Hematopoietic multipotent progenitor cell treated with erythropoietin and hydrocortisone succinate and interleukin-3 and kit ligand, for 4 days (in vitro differentiated cells): ENCODE results near the gene RNF213.
A peak's percentile ranks its signal among the peaks of the same experiment; 100 is the strongest.
"Not testable (repeated sequence)": the region's sequence is repeated elsewhere in the genome, so short reads cannot be mapped to it uniquely, and the experiment has no call there.

Experiments
- DNase-seq: peaks from one replicate; pipeline ENCODE4 v3.0.0-alpha.2; 2015

RNF213 gene

DNA sequence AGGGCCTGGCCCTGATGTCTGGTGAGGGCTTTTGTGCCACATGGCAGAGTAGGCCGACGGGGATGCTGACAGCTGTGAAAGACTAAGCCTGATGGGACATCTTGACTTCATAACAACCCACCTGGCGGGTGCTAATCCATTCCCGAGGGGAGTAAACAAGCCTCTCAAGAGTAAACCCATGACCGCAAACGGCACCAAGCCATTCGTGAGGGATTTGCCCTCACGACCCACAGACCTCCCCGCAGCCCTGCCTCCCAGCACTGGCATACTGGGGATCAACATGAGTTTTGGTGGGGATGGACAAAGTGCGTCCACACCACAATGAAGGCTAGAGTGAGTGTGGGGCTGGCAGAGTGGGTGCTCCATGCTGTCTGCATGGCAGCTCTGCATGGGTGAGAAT, 11.7 kb downstream of the RNF213 start:
- no peak for DNase-seq

DNA sequence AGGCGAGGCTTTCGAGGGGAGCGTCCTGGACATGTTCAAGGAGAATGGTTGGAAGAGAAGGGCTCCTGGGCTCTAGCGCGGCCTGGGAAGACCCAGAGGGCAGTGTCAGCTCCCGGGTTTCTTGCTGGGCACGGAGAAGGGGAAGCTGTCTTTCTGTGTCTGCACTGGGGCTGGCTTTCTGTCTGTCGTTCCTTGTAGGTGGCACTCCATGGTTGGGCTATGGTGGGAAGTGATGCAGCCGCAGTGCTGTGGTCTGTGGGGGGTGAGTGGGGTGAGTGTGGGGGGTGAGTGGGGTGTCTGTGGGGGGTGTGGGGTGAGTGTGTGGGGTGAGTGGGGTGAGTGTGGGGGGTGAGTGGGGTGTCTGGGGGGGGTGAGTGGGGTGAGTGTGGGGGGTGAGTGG, 13.7 kb downstream of the RNF213 start:
- no peak for DNase-seq

DNA sequence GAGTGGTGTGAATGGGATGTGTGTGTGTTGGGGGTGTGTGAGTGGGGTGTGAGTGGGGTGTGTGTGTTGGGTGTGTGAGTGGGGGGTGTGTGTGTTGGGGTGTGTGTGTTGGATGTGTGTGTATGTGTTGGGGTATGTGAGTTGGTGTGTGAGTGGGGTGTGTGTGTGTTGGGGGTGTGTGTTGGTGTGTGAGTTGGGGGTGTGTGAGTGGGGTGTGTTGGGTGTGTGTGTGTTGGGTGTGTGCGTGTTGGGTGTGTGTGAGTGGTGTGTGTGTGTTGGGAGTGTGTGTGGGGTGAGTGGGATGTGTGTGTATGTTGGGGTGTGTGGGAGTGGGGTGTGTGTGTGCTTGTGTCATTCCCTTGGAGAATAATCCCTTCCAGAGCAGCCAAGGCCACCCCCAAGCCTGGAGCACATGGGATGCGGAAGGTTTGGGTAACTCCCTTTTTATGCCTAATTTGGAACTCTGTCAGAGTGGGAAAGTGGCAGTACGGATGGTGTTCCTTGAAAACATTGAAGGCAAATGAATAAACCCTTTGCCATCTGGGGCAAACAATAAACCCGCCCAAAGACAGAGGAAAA, 14.3 kb downstream of the RNF213 start:
- no peak for DNase-seq

DNA sequence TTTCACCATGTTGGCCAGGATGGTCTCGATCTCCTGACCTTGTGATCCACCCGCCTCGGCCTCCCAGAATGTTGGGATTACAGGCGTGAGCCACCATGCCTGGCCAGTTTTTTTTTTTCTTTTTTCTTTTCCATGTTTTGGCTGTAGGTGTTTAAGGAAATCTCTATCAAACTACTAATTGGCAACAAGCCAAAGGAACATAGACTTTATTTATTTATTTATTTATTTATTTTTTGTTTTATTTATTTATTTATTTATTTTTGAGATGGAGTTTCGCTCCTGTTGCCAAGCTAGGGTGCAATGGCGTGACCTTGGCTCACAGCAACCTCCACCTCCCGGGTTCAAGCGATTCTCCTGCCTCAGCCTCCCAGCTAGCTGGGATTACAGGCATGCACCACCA, 15.2 kb downstream of the RNF213 start:
- DNase-seq = not testable (repeated sequence)

DNA sequence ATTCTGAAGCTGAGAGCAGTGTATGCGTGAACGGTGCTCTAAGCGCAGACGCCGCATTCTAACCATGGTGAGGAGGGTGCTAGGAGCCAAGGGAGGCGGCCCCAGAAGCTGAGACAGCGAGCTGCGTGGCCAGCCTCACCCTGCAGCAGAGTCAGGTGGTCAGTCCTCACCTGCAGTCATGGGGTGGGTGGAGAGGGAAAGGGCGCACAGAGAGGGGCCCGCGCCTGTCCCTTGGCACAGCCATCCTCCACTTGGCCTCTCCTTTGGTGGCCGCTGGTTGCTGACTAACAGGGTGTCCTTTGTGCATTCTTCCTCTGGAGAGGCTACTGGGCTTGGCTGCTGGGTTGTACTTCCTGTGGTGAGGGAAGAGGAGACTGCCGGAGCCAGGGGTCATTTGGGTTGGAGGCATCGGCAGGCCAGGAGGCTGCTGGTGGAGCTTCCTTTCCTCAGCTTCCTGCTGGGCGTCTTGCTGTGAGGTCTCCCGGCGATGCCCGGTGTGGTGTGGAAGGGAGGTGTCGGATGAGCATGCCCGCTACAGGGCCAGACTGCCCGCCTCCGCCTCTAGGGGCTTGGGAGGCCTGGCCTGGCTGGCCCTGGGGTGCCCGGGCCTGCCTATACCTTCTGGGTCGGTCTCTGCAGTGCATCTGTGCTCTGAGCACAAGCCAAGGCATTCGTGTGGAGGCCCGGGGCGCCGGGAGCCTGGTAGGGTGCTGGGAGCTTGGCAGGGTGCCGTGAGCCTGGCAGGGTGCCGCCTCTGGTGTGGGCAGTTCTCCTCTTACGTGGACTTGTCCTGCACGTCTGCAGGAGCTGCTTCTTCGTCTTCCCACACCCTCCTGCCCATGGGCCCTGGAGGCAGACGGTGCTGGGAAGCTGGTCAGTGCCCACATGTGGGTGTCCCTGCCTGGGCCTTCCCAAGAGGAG, 17.4 kb downstream of the RNF213 start:
- DNase-seq = no peak

DNA sequence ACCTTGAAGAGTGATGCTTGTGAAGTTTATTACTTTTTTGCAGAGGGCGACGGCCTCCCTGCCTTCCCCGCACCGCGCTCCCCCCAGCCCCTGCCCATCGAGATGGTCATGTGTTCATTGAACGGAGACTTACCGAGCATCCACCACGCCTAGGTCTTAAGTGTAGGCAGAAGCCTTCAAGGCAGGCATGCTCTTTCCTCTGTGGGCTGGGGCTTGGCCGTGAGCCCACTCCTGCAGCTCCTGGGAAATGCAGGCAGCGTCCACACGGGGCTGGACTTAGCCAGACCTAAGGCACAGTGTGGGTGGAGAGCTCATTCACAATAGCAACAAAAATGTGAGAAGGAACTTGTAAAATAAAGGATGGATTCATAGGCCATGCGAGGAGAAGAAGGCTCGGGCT, 19.2 kb downstream of the RNF213 start:
- peak; percentile 30 for DNase-seq

DNA sequence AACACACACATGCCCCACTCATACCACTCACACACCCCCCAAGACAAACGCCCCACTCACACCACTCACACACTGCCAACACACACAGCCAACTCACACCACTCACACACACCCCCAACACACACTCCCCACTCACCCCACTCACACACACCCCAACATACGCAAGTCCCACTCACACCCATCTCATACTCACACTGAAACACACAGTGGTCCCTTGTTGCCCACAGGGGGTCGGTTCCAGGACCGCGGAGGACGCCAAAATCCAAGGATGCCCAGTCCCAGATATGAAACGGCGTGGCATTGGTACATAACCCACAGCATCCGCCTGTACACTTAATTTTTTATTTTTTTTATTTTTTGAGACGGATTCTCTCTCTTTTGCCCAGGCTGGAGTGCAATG, 20.9 kb downstream of the RNF213 start:
- no peak for DNase-seq

DNA sequence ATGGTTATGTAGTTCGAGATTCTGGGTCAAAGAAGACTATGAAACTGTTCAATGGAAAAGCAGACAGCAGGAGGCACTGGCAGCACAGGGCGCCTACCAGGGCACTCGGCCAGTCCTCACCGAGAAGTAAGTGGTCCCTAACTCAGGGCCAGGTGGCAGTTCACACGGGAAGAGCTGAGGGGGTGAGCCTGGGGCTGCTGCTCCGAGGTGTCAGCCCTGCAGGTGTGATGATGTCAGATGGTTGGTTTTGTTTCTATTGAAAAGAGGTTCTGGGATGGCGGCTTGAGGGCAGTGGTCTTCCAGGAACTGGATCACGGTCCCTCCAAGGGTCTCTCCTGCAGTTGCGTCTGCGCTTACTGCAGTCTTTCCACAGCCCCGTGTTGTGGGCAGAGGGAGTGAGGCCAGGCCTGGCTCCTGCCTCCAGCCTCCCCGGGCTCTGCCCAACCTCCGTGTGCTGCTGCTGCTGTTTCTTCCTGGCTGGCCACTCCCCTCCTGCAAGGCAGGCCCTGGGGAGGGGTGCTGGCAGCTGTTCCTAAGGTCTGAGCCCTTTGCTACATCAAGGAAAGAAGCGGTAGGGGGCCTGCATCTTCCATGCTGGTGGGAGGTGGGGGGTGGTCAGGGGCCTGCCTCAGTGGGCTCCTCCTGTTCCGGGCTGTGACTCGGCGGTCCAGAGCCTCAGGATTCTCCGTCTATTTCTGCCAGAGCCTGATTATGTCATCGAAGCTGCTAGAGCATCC, 22.6 kb downstream of the RNF213 start:
- no peak for DNase-seq

DNA sequence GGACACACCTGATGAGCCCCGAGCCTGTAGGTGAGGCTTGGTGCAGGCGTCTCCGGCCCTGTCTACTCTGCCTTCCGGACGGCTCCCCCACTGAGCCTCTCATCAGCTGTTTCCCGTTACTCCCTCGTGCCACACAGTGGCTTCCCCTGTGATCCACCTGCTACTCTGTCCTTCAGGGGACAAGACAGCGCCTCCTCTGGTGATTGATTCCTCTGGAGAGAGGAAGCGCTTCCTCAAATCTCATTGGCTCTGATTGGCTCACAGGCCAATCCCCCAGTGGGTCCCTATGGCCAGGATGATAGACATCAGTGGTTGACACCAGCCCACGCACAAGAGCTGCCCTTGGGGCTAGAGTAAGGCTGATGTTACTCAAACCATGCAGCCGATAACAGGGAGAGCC, 24.0 kb downstream of the RNF213 start:
- DNase-seq = peak; percentile 50

DNA sequence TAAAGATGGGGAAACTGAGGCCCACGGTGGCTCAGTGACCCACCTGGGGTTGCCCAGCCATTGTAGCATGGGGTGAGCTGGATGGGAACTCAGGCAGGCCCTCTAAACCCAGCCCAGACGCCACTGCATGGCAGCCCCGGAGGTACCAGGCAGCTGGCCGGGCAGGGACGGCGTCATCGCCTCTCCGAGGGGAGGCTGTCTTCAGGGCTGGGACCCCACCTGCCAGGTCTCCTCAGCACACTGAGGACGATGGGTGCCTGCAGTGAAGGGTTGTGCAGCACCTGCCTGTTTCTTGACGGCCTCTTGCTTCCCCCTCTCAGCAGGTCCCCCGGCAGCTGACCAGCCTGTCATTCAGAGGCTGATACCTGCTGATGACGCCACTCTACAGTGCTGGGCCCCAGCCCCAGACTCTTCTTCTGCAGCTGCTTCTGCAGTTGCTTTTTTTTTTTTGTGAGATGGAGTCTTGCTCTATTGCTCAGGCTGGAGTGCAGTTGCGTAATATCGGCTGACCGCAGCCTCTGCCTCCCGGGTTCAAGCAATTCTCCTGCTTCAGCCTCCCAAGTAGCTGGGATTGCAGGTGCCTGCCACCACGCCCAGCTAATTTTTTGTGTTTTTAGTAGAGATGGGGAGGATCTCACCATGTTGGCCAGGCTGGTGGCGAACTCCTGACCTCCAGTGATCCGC, 24.7 kb downstream of the RNF213 start:
- DNase-seq = no peak

DNA sequence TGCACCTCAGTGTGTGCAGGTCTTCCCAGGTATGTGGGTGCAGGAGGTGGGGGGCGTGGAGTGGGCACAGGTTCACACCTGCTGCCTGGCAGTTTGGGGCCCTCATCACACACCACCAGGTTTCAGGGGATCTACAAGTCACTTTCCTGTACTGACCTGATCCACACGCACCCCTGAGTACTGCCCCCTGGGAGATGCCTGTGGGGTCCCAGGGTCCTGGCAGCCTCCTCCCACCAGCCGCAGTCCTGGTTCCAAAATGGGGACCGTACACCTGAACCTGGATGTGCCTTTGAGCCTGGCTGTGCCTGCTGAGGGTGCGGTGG, 25.9 kb downstream of the RNF213 start:
- no peak for DNase-seq

DNA sequence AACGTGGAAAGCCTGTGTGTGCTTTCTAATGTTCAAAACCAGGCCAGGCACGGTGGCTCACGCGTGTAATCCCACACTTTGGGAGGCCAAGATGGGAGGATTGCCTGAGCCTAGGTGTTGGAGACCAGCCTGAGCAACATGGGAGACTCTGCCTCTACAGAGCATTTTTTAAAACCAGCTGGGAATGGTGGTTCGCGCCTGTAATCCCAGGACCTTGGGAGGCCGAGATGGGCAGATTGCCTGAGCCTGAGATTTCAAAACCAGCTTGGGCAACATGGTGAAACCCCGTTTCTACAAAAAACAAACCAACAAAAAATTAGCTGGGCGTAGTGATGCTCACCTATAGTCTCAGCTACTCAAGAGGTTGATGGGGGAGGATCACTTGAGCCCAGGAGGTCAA, 26.4 kb downstream of the RNF213 start:
- DNase-seq = no peak

DNA sequence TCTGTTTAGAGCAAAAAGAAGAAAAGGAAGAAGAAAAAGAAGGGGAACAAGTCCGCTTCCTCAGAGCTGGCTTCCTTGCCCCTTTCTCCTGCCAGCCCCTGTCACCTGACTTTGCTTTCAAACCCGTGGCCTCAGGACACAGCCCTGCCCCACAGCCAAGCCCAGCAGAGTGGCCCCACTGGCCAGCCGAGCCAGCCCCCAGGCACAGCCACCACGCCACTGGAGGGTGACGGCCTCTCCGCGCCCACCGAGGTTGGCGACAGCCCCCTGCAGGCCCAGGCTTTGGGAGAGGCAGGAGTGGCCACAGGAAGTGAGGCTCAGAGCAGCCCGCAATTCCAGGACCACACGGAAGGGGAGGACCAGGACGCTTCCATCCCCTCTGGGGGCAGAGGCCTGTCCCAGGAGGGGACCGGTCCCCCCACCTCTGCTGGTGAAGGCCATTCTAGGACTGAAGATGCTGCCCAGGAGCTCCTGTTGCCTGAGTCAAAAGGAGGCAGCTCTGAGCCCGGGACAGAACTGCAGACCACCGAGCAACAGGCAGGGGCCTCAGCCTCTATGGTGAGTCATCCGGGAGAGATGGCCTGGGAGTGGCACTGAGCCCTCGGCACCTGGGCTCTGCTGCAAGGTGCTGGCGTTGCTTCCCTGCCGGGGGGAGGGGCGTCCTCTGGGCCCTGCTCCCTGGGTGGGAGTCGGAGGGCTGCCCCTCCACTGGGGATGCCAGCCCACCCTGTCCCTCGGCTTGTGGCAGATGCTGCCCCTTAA, 27.3 kb downstream of the RNF213 start:
- DNase-seq = no peak

DNA sequence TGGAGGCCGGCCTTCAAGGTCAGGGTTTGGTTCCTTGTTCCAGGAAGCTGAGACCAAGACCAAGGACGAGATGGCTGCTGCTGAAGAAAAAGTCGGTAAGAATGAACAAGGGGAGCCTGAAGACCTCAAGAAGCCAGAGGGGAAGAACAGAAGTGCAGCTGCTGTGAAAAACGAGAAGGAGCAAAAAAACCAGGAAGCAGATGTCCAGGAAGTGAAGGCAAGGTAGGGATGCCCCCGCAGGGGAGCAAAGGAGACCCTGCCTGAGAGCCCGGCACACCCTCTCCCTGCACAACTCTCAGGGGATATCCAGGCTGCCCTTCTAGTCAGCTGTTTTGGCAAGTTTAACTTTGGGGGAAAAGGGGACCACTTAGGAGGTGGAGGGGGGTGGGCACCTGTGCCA, 29.0 kb downstream of the RNF213 start:
- peak; percentile 62 for DNase-seq

DNA sequence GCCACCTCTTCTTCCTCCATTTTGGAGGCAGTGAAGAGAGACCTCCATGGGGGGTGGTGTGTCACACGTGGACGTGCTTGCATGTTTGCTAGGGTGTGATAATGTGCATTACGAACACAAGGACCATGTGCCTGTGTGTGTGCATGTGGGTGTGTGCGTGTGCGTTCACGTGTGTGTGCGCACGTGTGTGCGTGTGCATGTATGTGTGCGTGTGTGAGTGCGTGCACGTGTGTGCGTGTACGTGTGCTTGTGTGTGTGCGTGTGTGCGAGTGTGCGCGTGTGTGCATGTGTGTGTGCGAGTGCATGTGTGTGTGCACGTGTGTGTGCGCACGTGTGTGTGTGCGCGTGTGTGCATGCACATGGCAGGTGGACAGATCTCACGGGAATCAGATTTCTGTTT, 29.5 kb downstream of the RNF213 start:
- DNase-seq = no peak

DNA sequence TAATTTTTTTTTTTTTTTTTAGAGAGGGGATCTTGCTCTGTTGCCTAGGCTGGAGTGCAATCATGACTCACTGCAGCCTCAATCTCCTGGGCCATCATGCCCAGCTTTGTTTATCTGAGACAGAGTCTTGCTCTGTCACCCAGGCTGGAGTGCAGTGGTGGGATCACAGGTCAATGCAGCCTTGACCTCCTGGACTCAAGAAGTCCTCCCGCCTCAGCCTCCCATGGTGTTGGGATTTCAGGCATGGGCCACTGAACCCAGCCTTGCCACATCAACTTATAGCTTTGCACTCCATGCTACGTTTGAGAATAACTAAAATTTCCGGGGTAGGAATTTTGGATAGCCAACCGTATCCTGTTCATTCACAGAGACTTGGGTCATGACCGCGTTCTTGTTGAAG, 30.6 kb downstream of the RNF213 start:
- no peak for DNase-seq

DNA sequence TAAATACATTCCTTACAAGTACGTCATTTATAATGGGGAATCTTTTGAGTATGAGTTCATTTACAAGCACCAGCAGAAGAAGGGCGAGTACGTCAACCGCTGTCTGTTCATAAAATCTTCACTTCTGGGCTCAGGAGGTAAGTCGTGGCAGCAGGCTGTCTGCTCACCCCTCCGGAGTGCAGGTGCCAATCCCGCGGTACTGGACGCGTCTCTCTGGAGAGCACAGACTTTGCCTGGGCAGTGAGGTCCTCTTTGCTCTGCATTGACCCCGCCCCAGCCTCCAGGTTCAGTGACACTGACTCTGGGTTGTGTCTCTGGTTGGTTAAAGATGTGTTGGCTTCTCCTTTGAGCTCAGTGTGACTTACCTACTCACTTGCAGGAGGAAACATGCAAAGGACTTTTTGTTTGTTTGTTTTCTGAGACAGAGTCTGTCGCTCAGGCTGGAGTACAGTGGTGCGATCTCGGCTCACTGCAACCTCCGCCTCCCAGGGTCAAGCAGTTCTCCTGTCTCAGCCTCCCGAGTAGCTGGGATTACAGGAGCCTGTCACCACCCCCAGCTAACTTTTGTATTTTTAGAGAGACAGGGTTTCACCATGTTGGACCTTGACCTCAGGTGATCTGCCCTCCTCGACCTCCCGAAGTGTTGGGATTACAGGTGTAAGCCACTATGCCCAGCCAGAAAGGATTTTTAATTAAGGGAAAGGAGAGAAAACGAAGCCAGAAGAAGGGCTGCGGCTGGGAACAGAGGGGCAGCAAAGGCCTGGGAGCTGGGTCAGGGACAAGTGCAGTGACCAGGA, 31.2 kb downstream of the RNF213 start:
- DNase-seq = no peak

DNA sequence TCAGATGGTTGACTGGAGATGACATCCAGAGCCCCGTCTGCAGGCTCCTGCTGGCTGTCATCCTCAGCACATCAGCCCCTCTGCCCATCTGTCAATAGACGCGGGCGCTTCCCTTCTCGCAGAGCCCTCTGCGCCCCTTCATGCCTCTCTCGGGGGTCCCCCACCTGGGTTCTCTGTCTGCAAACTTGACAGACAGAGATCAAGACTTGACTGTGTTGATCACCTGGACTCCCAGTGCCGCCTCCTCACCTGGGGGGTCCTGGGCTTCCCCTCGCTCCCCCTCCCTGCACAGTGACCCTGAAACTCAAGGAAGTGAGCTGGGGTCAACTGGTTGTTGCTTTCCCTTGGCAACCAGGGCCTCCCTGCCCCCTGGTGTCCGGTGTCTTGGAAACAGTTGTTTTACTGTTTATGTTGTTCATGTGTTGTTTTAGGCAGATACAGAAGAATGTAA, 31.9 kb downstream of the RNF213 start:
- no peak for DNase-seq

DNA sequence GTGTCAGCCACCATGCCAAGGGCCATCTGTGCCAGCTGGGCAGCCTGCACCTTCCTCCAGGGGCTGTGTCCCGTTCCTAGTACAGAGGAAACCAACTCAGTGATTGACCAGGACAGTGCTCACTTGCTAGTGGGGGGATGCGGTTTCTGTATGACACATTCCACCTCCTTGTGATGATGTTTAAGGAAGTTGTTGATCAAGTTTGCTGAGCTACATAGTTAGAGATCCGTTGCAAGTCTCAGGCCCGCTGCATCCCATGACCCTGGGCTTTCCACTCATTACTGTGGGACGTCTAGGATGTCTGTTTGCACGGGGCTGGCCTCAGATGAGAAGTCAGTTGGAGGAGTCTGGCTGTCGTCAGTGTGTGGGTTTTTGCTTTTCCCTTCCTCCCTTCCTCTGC, 33.6 kb downstream of the RNF213 start:
- no peak for DNase-seq

DNA sequence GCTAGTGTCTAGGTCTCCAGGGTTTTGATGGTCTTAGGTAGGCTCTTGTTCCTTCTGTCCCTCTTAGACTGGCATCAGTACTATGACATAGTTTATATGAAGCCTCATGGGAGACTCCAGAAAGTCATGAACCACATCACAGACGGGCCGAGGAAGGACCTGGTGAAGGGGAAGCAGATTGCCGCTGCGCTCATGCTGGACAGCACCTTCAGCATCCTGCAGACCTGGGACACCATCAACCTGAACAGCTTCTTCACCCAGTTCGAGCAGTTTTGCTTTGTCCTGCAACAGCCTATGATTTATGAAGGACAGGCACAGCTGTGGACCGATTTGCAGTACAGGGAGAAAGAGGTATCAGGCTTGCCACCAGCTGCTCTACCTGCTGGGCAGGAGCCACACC, 34.0 kb downstream of the RNF213 start:
- no peak for DNase-seq

DNA sequence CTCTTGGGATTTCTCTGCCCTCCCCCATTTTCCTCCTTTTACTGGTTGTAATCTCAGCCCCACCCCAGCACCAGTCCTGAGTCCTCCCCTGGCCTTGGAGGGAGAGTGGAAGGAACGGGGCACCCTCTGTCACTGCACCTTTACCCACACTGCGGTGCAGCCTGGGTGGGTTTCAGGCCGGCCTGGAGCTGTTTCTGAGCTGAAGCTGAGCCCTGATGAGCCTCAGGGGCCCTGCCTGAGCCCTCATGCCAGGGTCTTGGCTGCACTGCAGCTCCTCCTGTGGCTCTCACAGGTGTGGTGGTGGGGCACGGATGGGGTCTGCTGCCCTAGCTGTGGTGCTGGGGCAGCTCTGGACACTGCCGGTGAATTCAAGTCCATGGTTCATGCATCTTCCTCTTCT, 34.5 kb downstream of the RNF213 start:
- no peak for DNase-seq

DNA sequence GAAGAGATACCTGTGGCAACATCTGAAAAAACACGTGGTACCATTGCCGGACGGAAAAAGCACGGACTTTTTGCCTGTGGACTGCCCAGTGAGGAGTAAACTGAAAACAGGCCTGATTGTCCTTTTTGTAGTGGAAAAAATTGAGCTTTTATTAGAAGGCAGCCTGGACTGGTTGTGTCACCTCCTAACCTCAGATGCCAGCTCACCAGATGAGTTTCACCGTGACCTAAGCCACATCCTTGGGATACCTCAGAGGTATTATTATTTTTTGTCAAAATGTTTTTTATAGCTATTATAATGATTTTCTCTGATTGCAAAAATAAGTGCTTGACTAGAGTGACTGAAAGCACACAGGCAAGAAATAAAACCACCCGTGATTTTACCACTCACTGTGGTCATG, 34.9 kb downstream of the RNF213 start:
- DNase-seq = no peak
